T-helper 17 cell (primary cell): ENCODE measurements around the gene ARHGEF28. TPM values are rescaled to one million over a fixed set of nuclear protein-coding genes. Genes with fewer than 3 reads are reported as not detected.

ENCODE experiments used
- ATAC-seq: fragments of 150-1000 bp; cut with Tn5 transposase; 2 replicates; pipeline ENCODE4 v1.10.0; 2021; ENCODE audit warnings: mild to moderate bottlenecking, moderate library complexity
- DNase-seq, 3 donors: peaks; one replicate each; pipeline versions ENCODE4 v3.0.0 to v3.0.0-alpha.2; 2020 to 2021
- H3K9me3 ChIP-seq: one replicate; pipeline ENCODE4 v1.7.0; 2013; ENCODE audit warnings: low read length, mild to moderate bottlenecking; ENCODE audit not compliant: control insufficient read depth, poor library complexity, severe bottlenecking
- H3K27ac Mint-ChIP-seq: one replicate; pipeline ENCODE4 v1.8.0; 2022; ENCODE audit warnings: mild to moderate bottlenecking, moderate library complexity, mixed read lengths
- H3K27me3 Mint-ChIP-seq: one replicate; pipeline ENCODE4 v1.8.0; 2022; ENCODE audit warnings: mixed read lengths
- H3K36me3 Mint-ChIP-seq: one replicate; pipeline ENCODE4 v1.8.0; 2022; ENCODE audit warnings: low read depth, mixed read lengths
- H3K4me1 Mint-ChIP-seq: one replicate; pipeline ENCODE4 v1.8.0; 2022; ENCODE audit warnings: mild to moderate bottlenecking, mixed read lengths
- H3K4me3 Mint-ChIP-seq: one replicate; pipeline ENCODE4 v1.8.0; 2022; ENCODE audit warnings: mild to moderate bottlenecking, moderate library complexity, mixed read lengths
- total RNA-seq, 4 donors: library from RNA in 2 of 4; stranded (reverse) in 2 of 4; gene quantifications; one replicate each; pipeline ENCODE4 v1.2.3 and lab custom pipeline; 2022 to 2026

ARHGEF28 gene
- total RNA-seq, 2 donors from 2014 or later = 0.05 to 0.16 TPM

- H3K4me3 Mint-ChIP-seq = no peak overlapping the region
- peaks cover 68% of the 10 kb centered on the region for H3K27me3 Mint-ChIP-seq
- H3K9me3 ChIP-seq = no peaks in the 10 kb centered on the region
- H3K4me1 Mint-ChIP-seq = no peaks in the 10 kb centered on the region
- peaks cover 3% of the 10 kb centered on the region for H3K36me3 Mint-ChIP-seq
- no peak for ATAC-seq
- H3K27ac Mint-ChIP-seq = no peak overlapping the region
- no peak for DNase-seq
Observed at GRCh38 chr5:73887688-73888087, 261.7 kb downstream of the ARHGEF28 start.

GRCh38 chr5:73890569-73890968, 264.6 kb downstream of the ARHGEF28 start:
- Mint-ChIP-seq H3K4me1 (peaks cover 4% of the 10 kb centered on the region), H3K4me3 (no peak overlapping the region), H3K27ac (no peak overlapping the region), H3K27me3 (peaks cover 82% of the 10 kb centered on the region), H3K36me3 (peaks cover 3% of the 10 kb centered on the region)
- H3K9me3 ChIP-seq = no peaks in the 10 kb centered on the region
- DNase-seq (no peak), ATAC-seq (no peak)

GRCh38 chr5:73892218-73892617, 266.2 kb downstream of the ARHGEF28 start:
- peaks cover 87% of the 10 kb centered on the region for H3K27me3 Mint-ChIP-seq
- H3K4me3 Mint-ChIP-seq = no peak overlapping the region
- peaks cover 7% of the 10 kb centered on the region for H3K4me1 Mint-ChIP-seq
- no peak for ATAC-seq
- no peak for DNase-seq
- H3K27ac Mint-ChIP-seq = no peak overlapping the region
- no peaks in the 10 kb centered on the region for H3K9me3 ChIP-seq
- H3K36me3 Mint-ChIP-seq = peaks cover 6% of the 10 kb centered on the region

GRCh38 chr5:73892806-73893205, 266.8 kb downstream of the ARHGEF28 start:
- Mint-ChIP-seq H3K4me3 (no peak overlapping the region), H3K27me3 (peaks cover 86% of the 10 kb centered on the region), H3K27ac (no peak overlapping the region), H3K4me1 (peaks cover 7% of the 10 kb centered on the region), H3K36me3 (peaks cover 6% of the 10 kb centered on the region)
- no peak for ATAC-seq
- no peaks in the 10 kb centered on the region for H3K9me3 ChIP-seq
- DNase-seq = no peak

- Mint-ChIP-seq H3K27ac (no peak overlapping the region), H3K4me1 (peaks cover 7% of the 10 kb centered on the region), H3K27me3 (peaks cover 85% of the 10 kb centered on the region), H3K36me3 (peaks cover 3% of the 10 kb centered on the region), H3K4me3 (no peak overlapping the region)
- ATAC-seq = no peak
- no peak for DNase-seq
- no peaks in the 10 kb centered on the region for H3K9me3 ChIP-seq
Observed at GRCh38 chr5:73893813-73894212, 267.8 kb downstream of the ARHGEF28 start.

- Mint-ChIP-seq H3K4me3 (no peak overlapping the region), H3K27me3 (peaks cover 88% of the 10 kb centered on the region), H3K36me3 (peaks cover 3% of the 10 kb centered on the region), H3K27ac (no peak overlapping the region), H3K4me1 (peaks cover 7% of the 10 kb centered on the region)
- no peaks in the 10 kb centered on the region for H3K9me3 ChIP-seq
- ATAC-seq (no peak), DNase-seq (no peak)
Observed at GRCh38 chr5:73894860-73895259, 268.9 kb downstream of the ARHGEF28 start.

GRCh38 chr5:73895471-73895870, 269.5 kb downstream of the ARHGEF28 start:
- DNase-seq (no peak), ATAC-seq (no peak)
- Mint-ChIP-seq H3K36me3 (peaks cover 3% of the 10 kb centered on the region), H3K4me3 (no peak overlapping the region), H3K4me1 (peaks cover 7% of the 10 kb centered on the region), H3K27ac (no peak overlapping the region), H3K27me3 (peaks cover 83% of the 10 kb centered on the region)
- no peaks in the 10 kb centered on the region for H3K9me3 ChIP-seq

- H3K27me3 Mint-ChIP-seq = peaks cover 83% of the 10 kb centered on the region
- peaks cover 7% of the 10 kb centered on the region for H3K4me1 Mint-ChIP-seq
- H3K9me3 ChIP-seq = no peaks in the 10 kb centered on the region
- H3K36me3 Mint-ChIP-seq = peaks cover 3% of the 10 kb centered on the region
- H3K27ac Mint-ChIP-seq = no peak overlapping the region
- H3K4me3 Mint-ChIP-seq = no peak overlapping the region
- ATAC-seq (no peak), DNase-seq (no peak)
Observed at GRCh38 chr5:73896097-73896496, 270.1 kb downstream of the ARHGEF28 start.

GRCh38 chr5:73896668-73897067, 270.7 kb downstream of the ARHGEF28 start:
- H3K9me3 ChIP-seq = no peaks in the 10 kb centered on the region
- Mint-ChIP-seq H3K36me3 (peaks cover 3% of the 10 kb centered on the region), H3K4me1 (peaks cover 7% of the 10 kb centered on the region), H3K27me3 (peaks cover 80% of the 10 kb centered on the region), H3K27ac (no peak overlapping the region), H3K4me3 (no peak overlapping the region)
- DNase-seq (no peak), ATAC-seq (no peak)

- ATAC-seq (no peak), DNase-seq (no peak)
- no peaks in the 10 kb centered on the region for H3K9me3 ChIP-seq
- peaks cover 7% of the 10 kb centered on the region for H3K4me1 Mint-ChIP-seq
- peaks cover 3% of the 10 kb centered on the region for H3K36me3 Mint-ChIP-seq
- no peak overlapping the region for H3K4me3 Mint-ChIP-seq
- peaks cover 72% of the 10 kb centered on the region for H3K27me3 Mint-ChIP-seq
- H3K27ac Mint-ChIP-seq = no peak overlapping the region
Observed at GRCh38 chr5:73897893-73898292, 271.9 kb downstream of the ARHGEF28 start.

- peaks cover 3% of the 10 kb centered on the region for H3K36me3 Mint-ChIP-seq
- no peak overlapping the region for H3K27ac Mint-ChIP-seq
- peaks cover 7% of the 10 kb centered on the region for H3K4me1 Mint-ChIP-seq
- H3K27me3 Mint-ChIP-seq = peaks cover 73% of the 10 kb centered on the region
- H3K4me3 Mint-ChIP-seq = no peak overlapping the region
- DNase-seq = no peak
- no peaks in the 10 kb centered on the region for H3K9me3 ChIP-seq
- no peak for ATAC-seq
Observed at GRCh38 chr5:73899055-73899454, 273.1 kb downstream of the ARHGEF28 start.

GRCh38 chr5:73899916-73900315, 273.9 kb downstream of the ARHGEF28 start:
- Mint-ChIP-seq H3K27ac (no peak overlapping the region), H3K27me3 (peaks cover 65% of the 10 kb centered on the region), H3K4me1 (peaks cover 7% of the 10 kb centered on the region), H3K36me3 (peaks cover 3% of the 10 kb centered on the region), H3K4me3 (no peak overlapping the region)
- ATAC-seq = no peak
- H3K9me3 ChIP-seq = no peaks in the 10 kb centered on the region
- no peak for DNase-seq

GRCh38 chr5:73900566-73900965, 274.6 kb downstream of the ARHGEF28 start:
- DNase-seq = no peak
- Mint-ChIP-seq H3K4me3 (no peak overlapping the region), H3K4me1 (peaks cover 3% of the 10 kb centered on the region), H3K27me3 (peaks cover 58% of the 10 kb centered on the region), H3K27ac (no peak overlapping the region), H3K36me3 (peaks cover 3% of the 10 kb centered on the region)
- no peak for ATAC-seq
- H3K9me3 ChIP-seq = no peaks in the 10 kb centered on the region

- peaks cover 53% of the 10 kb centered on the region for H3K27me3 Mint-ChIP-seq
- ATAC-seq = no peak
- DNase-seq = no peak
- H3K4me3 Mint-ChIP-seq = no peak overlapping the region
- no peak overlapping the region for H3K27ac Mint-ChIP-seq
- peaks cover 3% of the 10 kb centered on the region for H3K36me3 Mint-ChIP-seq
- peaks cover 2% of the 10 kb centered on the region for H3K4me1 Mint-ChIP-seq
- H3K9me3 ChIP-seq = no peaks in the 10 kb centered on the region
Observed at GRCh38 chr5:73901043-73901442, 275.0 kb downstream of the ARHGEF28 start.
